GM11168 (cell line): Measurements from ENCODE around the gene MAST1.
"Not testable (repeated sequence)": the region's sequence is repeated elsewhere in the genome, so short reads cannot be mapped to it uniquely, and the experiment has no call there.

Source experiments
- in situ Hi-C: fragments of 300-500 bp; cut with MboI; formaldehyde crosslinking; loops from one replicate; pipeline ENCODE4 v1.12.0; 2022; ENCODE audit warnings: low sequenced_read_pairs; ENCODE audit not compliant: unreplicated experiment

MAST1 gene

GRCh38 chr19:12886651-12886968 lies 48.3 kb downstream of the MAST1 start:
- in situ Hi-C loops, result no loop called here

GRCh38 chr19:12886969-12887747 lies 48.8 kb downstream of the MAST1 start, which contains the start of gene KLF1:
TSS of gene KLF1 (minus strand) at chr19:12887201. CDS start at chr19:12887140, 61 bp downstream.
- in situ Hi-C loops, result no loop called here

GRCh38 chr19:12888006-12888603 lies 49.8 kb downstream of the MAST1 start:
- in situ Hi-C loops, result no loop called here

DNA sequence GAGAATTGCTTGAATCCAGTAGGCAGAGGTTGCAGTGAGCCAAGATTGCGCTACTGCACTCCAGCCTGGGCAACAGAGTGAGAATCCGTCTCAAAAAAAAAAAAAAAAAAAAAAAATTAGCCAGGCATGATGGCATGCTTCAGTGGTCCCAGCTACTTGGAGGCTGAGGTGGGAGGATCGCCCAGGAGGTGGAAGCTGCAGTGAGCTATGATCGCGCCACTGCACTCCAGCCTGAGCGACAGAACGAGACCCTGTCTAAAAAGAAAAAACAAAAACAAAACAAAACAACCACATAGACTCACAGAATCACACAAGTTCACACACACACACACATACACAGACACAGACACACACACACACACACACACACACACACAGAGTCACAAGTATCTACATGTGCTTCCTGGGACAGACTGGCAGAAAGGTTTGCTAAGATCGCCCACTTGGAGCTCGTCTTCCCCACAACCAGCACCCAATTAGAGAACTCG lies 52.0 kb downstream of the MAST1 start:
- in situ Hi-C loops, result not testable (repeated sequence)

- in situ Hi-C loops, result no loop called here
Observed at GRCh38 chr19:12890787-12891552, 52.7 kb downstream of the MAST1 start, which contains the start of gene GCDH. TSS of gene GCDH (plus strand) at chr19:12891160. CDS start at chr19:12891305, 145 bp downstream.

DNA sequence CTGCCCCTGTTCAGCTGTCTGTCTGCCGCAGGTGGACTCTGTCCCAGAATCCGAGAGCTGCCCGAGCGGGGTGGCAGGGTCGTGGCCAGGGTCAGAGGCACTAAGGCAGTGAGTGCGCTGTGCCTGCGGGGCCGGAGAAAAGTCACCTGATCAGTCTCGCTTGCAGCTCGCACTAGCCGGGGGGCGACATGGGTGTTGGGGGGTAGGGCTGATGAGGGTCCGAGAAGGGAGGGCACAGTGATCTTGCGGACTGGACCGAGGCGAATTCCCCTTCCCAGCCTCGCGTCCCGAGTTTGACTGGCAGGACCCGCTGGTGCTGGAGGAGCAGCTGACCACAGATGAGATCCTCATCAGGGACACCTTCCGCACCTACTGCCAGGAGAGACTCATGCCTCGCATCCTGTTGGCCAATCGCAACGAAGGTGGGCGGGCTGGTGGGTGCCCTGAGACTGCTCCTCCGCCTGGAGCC lies 53.3 kb downstream of the MAST1 start:
- in situ Hi-C loops, result no loop called here

GRCh38 chr19:12893582-12893981 lies 55.3 kb downstream of the MAST1 start:
- in situ Hi-C loops, result no loop called here

DNA sequence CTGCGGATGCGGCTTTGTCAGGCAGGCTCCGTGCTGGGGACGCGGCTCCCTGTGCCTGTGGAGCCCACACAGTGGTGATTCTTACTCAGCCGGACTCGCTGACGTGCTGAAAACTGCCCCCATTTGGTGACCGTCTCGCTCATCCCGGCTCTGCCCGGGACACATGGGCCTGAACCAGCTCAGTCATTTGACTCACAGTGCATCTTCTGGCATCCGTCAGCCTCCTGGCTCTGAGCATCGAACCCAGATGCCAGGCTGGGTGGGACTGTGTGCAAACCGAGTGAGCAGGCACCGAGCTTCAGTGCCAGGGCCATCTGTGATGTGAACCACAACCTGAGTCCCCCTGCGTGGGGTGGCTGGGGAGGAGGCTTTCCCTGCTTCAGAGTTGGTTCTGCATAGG lies 58.1 kb downstream of the MAST1 start:
- in situ Hi-C loops, result no loop called here

GRCh38 chr19:12899891-12900518 lies 61.7 kb downstream of the MAST1 start:
- in situ Hi-C loops, result no loop called here

DNA sequence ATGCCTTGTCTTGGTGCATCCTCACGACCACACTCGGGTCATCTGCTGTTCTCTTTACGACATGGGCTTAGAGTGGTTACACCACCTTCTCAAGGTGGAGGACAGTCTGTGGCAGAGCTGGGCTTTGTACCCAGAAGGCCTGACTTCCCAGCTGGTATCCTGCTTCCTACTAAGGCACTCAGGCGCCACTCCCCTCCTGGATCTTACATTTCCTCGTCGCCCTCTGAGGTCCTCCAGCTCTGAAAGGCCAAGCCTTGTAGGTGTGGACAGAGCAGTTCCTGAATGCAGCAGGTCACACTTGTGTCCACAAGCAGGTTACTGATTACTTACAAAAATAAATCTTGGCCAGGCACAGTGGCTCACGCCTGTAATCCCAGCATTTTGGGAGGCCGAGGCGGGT lies 68.9 kb downstream of the MAST1 start:
- in situ Hi-C loops, result no loop called here

GRCh38 chr19:12912571-12912970 lies 74.3 kb downstream of the MAST1 start:
- in situ Hi-C loops, result no loop called here

GRCh38 chr19:12913011-12913561 lies 74.8 kb downstream of the MAST1 start:
- in situ Hi-C loops, result no loop called here

DNA sequence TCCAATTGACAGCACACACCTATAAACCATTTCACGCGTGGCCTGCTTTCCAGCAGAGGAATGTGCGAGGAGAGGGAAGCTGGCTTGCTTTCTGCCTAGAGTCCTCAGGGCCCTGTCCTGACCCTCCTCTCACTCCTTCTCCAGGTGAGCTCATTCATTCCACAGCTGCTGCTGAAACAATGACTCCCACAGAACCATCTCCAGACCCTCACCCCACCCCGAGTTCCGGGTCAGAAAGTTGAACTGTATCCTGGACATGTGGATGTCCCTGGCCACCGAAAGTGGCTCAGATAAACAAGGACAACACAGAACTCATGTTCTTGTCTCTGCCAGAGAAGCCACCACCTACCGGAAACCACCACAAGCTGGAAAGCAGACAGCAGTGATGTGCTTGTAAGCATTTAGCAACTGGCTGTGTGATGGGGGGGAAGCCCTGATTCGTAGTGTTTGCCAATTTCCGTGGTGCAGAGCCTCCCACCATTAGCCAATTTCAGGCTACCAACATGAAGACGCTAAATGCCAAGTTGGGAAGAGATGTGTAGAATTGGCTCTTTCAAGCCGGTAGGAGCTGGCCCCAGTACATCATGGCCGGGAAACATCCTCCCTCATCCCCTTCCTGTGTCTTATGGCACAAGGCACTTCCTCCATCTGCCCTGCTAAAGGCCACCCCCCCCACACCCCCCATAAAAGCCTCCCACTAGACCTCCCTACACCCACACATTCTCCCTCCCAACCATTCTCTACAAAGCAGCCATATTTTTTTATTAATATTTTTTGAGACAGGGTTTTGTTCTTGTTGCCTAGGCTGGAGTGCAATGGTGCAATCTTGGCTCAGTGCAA lies 75.8 kb downstream of the MAST1 start:
- in situ Hi-C loops, result no loop called here

DNA sequence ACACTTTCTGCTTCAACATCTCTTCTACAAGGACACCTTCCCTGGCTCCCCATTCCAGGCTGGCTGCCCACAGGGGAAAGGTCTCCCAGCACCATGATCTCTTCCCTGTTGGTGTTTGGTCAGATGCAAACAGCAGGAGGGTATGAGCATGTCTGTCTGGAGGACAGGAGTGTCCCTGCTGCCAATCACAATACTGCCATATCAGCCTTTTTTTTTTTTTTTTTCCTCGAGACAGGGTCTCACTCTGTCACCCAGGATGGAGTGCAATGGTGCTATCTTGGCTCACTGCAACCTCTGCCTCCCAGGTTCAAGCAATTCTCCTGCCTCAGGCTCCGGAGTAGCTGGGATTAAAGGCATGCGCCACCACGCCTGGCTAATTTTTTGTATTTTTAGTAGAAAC lies 77.5 kb downstream of the MAST1 start:
- in situ Hi-C loops, result not testable (repeated sequence)

DNA sequence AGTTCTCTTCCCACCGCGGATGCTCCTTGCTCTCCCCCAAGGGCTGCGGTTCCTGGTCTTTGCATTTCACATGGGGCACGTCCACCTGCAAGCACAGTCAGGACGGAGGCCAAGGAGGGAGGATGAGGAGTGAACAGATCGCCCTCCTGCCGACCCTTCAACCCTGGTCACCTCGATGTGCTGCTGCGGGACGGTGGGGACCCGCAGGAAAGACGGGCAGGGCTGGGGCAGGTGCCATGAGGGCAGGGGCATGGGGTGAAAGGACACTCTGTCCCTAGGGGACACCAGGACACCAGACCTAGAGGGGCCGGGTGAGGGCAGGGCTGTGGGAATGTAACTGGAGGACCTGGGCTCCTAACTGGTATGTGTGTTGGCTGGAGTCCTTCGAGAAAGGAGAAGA lies 79.9 kb downstream of the MAST1 start:
- in situ Hi-C loops, result no loop called here

DNA sequence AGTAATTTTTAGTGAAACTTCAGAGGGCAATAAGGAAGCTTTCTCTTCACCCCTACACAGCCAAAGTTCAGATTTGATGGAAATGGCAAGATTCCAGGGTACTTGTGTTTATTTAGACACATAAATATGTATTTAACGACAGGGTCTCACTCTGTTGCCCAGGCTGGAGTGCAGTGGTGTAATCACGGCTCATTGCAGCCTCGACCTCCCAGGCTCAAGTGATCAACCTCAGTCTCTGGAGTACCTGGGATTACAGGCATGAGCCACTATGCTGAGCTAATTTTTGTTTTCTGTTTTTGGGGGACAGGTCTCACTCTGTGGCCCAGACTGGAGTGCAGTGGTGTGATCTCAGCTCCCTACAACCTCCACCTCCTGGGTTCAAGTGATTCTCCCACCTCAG lies 82.7 kb downstream of the MAST1 start:
- in situ Hi-C loops, result no loop called here

- in situ Hi-C loops, result no loop called here
Observed at GRCh38 chr19:12922959-12923358, 84.6 kb downstream of the MAST1 start.
